HG03025 (cell line): ENCODE data around the gene POLR2E.

ENCODE experiments used
- ATAC-seq: cut with Tn5 transposase; IDR thresholded peaks from one replicate; pipeline ENCODE4 v1.9.1; 2021; ENCODE audit warnings: mild to moderate bottlenecking, moderate library complexity; ENCODE audit not compliant: unreplicated experiment, low FRiP score

POLR2E gene

GRCh38 chr19:1052349-1052975, 42.7 kb downstream of the POLR2E start:
- ATAC-seq = no peak

GRCh38 chr19:1051791-1052190, 43.4 kb downstream of the POLR2E start:
- ATAC-seq = no peak

GRCh38 chr19:1050989-1051788, 44.0 kb downstream of the POLR2E start:
- ATAC-seq = no peak

GRCh38 chr19:1049800-1050199, 45.4 kb downstream of the POLR2E start:
- ATAC-seq = no peak

- ATAC-seq = no peak
Observed at GRCh38 chr19:1049106-1049505, 46.1 kb downstream of the POLR2E start.

- ATAC-seq = no peak
Observed at GRCh38 chr19:1047696-1048147, 47.5 kb downstream of the POLR2E start.

- no peak for ATAC-seq
Observed at GRCh38 chr19:1046836-1047695, 48.1 kb downstream of the POLR2E start.

GRCh38 chr19:1046117-1046626, 49.0 kb downstream of the POLR2E start:
- ATAC-seq = no peak

- no peak for ATAC-seq
Observed at GRCh38 chr19:1045247-1045603, 50.0 kb downstream of the POLR2E start.

GRCh38 chr19:1042689-1043511, 52.3 kb downstream of the POLR2E start:
- no peak for ATAC-seq

- no peak for ATAC-seq
Observed at GRCh38 chr19:1041835-1042685, 53.1 kb downstream of the POLR2E start.

- ATAC-seq = no peak
Observed at GRCh38 chr19:1041272-1041834, 53.8 kb downstream of the POLR2E start.

- peak; percentile 33 for ATAC-seq
Observed at GRCh38 chr19:1040476-1041271, 54.5 kb downstream of the POLR2E start.

GRCh38 chr19:1039646-1040475, 55.3 kb downstream of the POLR2E start, which contains the start of gene ABCA7:
TSS of gene ABCA7 (plus strand) at chr19:1040107. CDS start at chr19:1041362, 1,255 bp downstream.
- ATAC-seq = peak; percentile 61

GRCh38 chr19:1038978-1039645, 56.1 kb downstream of the POLR2E start:
- no peak for ATAC-seq

GRCh38 chr19:1037621-1038064, 57.5 kb downstream of the POLR2E start:
- ATAC-seq = no peak
